IPS-NIHi7 (cell line): ENCODE measurements around the gene TMEM208.

Experiments used
- DNase-seq: peaks from one replicate; pipeline ENCODE4 v3.0.0; 2012; ENCODE audit warnings: mixed read lengths; ENCODE audit errors: extremely low spot score

TMEM208 gene

GRCh38 chr16:67191995-67192681 lies 34.8 kb upstream of the TMEM208 start, which contains the start of gene E2F4:
TSS of gene E2F4 (plus strand) at chr16:67192155. CDS start at chr16:67192228, 73 bp downstream.
- DNase-seq: peak; percentile 88

GRCh38 chr16:67192781-67193361 lies 34.1 kb upstream of the TMEM208 start:
- no peak for DNase-seq

GRCh38 chr16:67193536-67193935 lies 33.4 kb upstream of the TMEM208 start:
- DNase-seq: no peak

- DNase-seq: no peak
Measured at GRCh38 chr16:67194260-67194659, 32.7 kb upstream of the TMEM208 start.

GRCh38 chr16:67195676-67196075 lies 31.3 kb upstream of the TMEM208 start:
- DNase-seq: no peak

- no peak for DNase-seq
Measured at GRCh38 chr16:67196881-67197280, 30.0 kb upstream of the TMEM208 start.

- no peak for DNase-seq
Measured at GRCh38 chr16:67197704-67198103, 29.2 kb upstream of the TMEM208 start.

GRCh38 chr16:67198238-67198734 lies 28.6 kb upstream of the TMEM208 start:
- peak; percentile 72 for DNase-seq

GRCh38 chr16:67199011-67199807 lies 27.7 kb upstream of the TMEM208 start, which contains the start of gene ELMO3:
TSS of gene ELMO3 (plus strand) at chr16:67199131. CDS start at chr16:67199327, 196 bp downstream.
- peak; percentile 91 for DNase-seq

- DNase-seq: peak; percentile 84
Measured at GRCh38 chr16:67199808-67200198, 27.1 kb upstream of the TMEM208 start.

GRCh38 chr16:67200491-67200890 lies 26.4 kb upstream of the TMEM208 start:
- no peak for DNase-seq

- DNase-seq: no peak
Measured at GRCh38 chr16:67201411-67202345, 25.3 kb upstream of the TMEM208 start.

- no peak for DNase-seq
Measured at GRCh38 chr16:67202426-67202825, 24.5 kb upstream of the TMEM208 start.

GRCh38 chr16:67202956-67203493 lies 23.9 kb upstream of the TMEM208 start:
- no peak for DNase-seq

GRCh38 chr16:67204076-67204475 lies 22.9 kb upstream of the TMEM208 start:
- no peak for DNase-seq

GRCh38 chr16:67206129-67206837 lies 20.6 kb upstream of the TMEM208 start:
- no peak for DNase-seq

GRCh38 chr16:67206838-67207248 lies 20.1 kb upstream of the TMEM208 start:
- DNase-seq: no peak

GRCh38 chr16:67207249-67208091 lies 19.5 kb upstream of the TMEM208 start:
- peak; percentile 19 for DNase-seq

GRCh38 chr16:67208154-67208896 lies 18.6 kb upstream of the TMEM208 start:
- no peak for DNase-seq
